Measurements from ENCODE around the gene DPAGT1. TPM values are rescaled to one million over a fixed set of nuclear protein-coding genes. Genes with fewer than 3 reads are reported as not detected.

The DPAGT1 gene
- total and polyA plus RNA-seq, 2 of the 8 experiments (the other 6 are each of a cell fraction or from before 2014, with no cell fraction given): 59.8 to 236 TPM

- H4K91ac ChIP-seq (replicated peaks; ENCODE audit: insufficient read length, low read length): no peak overlapping the region
- no peak overlapping the region for H2BK5ac ChIP-seq (ENCODE audit: low read depth, low read length)
- no peaks in the 10 kb centered on the region for H3K9me3 ChIP-seq (ENCODE audit: insufficient read depth in 2 of 2, low read depth in 1 of 2, low read length in 1 of 2)
- no peak overlapping the region for H2BK120ac ChIP-seq (replicated peaks; ENCODE audit: low read depth, low read length)
- no peaks in the 10 kb centered on the region for H3K27me3 ChIP-seq (replicated peaks in 1 of 4; ENCODE audit: control insufficient read depth in 3 of 4, extremely low read depth in 1 of 4, insufficient read depth in 3 of 4, low read length in 3 of 4)
- no peak overlapping the region for H3K18ac ChIP-seq (ENCODE audit: extremely low read depth, low read length)
- POLR2A ChIA-PET (ENCODE audit: partially characterized antibody): interaction anchor here (1.2 to 1.3 kb wide), 3 partner anchors 10 to 42 kb away, joined by 3 read pairs; partner anchors contain the start of gene HINFP
- no peak overlapping the region for H2BK15ac ChIP-seq (ENCODE audit: low read length)
- no peak overlapping the region for H3K23ac ChIP-seq (ENCODE audit: insufficient read length)
- no peak for FAIRE-seq
- no peak overlapping the region for H4K8ac ChIP-seq (ENCODE audit: extremely low read depth, insufficient read depth, low read length)
- H3K79me1 ChIP-seq (ENCODE audit: low read depth, low read length): no peaks in the 10 kb centered on the region
- H3K23me2 ChIP-seq (ENCODE audit: low read depth, low read length): no peaks in the 10 kb centered on the region
- no peak overlapping the region for H3K4me2 ChIP-seq (ENCODE audit: insufficient read depth in 1 of 2, low read depth in 2 of 2, low read length in 2 of 2)
- H3K4me1 ChIP-seq (replicated peaks in 1 of 4; ENCODE audit: control insufficient read depth in 3 of 4, insufficient read depth in 4 of 4, low read length in 3 of 4): no peaks in the 10 kb centered on the region
- no peak overlapping the region for H3K56ac ChIP-seq (replicated peaks; ENCODE audit: insufficient read length, low read depth, low read length)
- no peak overlapping the region for H3K9ac ChIP-seq (replicated peaks in 1 of 4; ENCODE audit: extremely low read depth in 1 of 4, low read depth in 3 of 4, low read length in 3 of 4)
- no peak overlapping the region for H4K5ac ChIP-seq (ENCODE audit: insufficient read length, low read depth, low read length)
- H3K4me3 ChIP-seq (ENCODE audit: extremely low read depth in 1 of 4, insufficient read depth in 2 of 4, low read depth in 3 of 4, low read length in 4 of 4): no peak overlapping the region
- H3K79me2 ChIP-seq (ENCODE audit: control insufficient read depth in 1 of 2, insufficient read depth in 2 of 2, low read length in 2 of 2): 0 out of 4 replicates have a peak, but pooled peaks cover 0 to 2% of the 10 kb centered on the region in 2 experiments
- 96% methylated on average over 3 of the region's 3 CpGs; no CpG with 5 or more reads in 1 of the 2 experiments for WGBS, 2 experiments (ENCODE audit: extremely low coverage in 1 of 2, insufficient coverage in 1 of 2, insufficient read length in 1 of 2, insufficient replicate concordance in 2 of 2, low coverage in 1 of 2, low lambda C conversion rate in 2 of 2, missing lambda C conversion rate in 1 of 2)
- H3K4ac ChIP-seq (replicated peaks; ENCODE audit: insufficient read length, low read depth, low read length): no peak overlapping the region
- H2AFZ ChIP-seq (ENCODE audit: low read length): no peak overlapping the region
- H4K20me1 ChIP-seq (replicated peaks in 1 of 2; ENCODE audit: control insufficient read depth in 1 of 2, insufficient read depth in 2 of 2, low read length in 2 of 2): peaks cover 0 to 6% of the 10 kb centered on the region in 2 experiments
- H2AK5ac ChIP-seq (ENCODE audit: low read depth, low read length): no peak overlapping the region
- H3K36me3 ChIP-seq (ENCODE audit: control insufficient read depth in 2 of 4, insufficient read depth in 4 of 4, low read length in 3 of 4): peaks cover 23 to 39% (median 34%) of the 10 kb centered on the region in 4 experiments
- DNase-seq (ENCODE audit: low read depth in 1 of 2, low spot score in 2 of 2): no peak
- no peak overlapping the region for H3K14ac ChIP-seq (ENCODE audit: insufficient read length)
- H2BK12ac ChIP-seq (ENCODE audit: low read depth, low read length): no peak overlapping the region
- CTCF ChIA-PET (ENCODE audit: partially characterized antibody): interaction anchor here (1.0 to 5.9 kb wide), 4 partner anchors 14 to 65 kb away, joined by 3 to 33 read pairs (median 8); no protein-coding TSS in a partner anchor
- no peak overlapping the region for H3K27ac ChIP-seq (ENCODE audit: low read depth, low read length)
- no peak overlapping the region for H2BK20ac ChIP-seq (ENCODE audit: low read length)
- TF ChIP-seq EGR1 (IDR thresholded peaks at IDR 0.05; ENCODE audit: borderline replicate concordance, low read depth, low read length): no peak
- TF ChIP-seq HDAC2 (IDR thresholded peaks at IDR 0.05; ENCODE audit: borderline replicate concordance in 1 of 2, low read depth in 2 of 2, low read length in 2 of 2): no peak
- no peak for TF ChIP-seq MAFK (IDR thresholded peaks at IDR 0.05; ENCODE audit: low read depth, low read length)
- no peak for TF ChIP-seq CHD1 (IDR thresholded peaks at IDR 0.05; ENCODE audit: low read depth, low read length)
- TF ChIP-seq BCL11A (IDR thresholded peaks at IDR 0.05; ENCODE audit: low read depth in 2 of 2, low read length in 2 of 2): no peak
- no peak for TF ChIP-seq SP4 (IDR thresholded peaks at IDR 0.05; ENCODE audit: low read length)
- TF ChIP-seq HDAC6 (IDR thresholded peaks at IDR 0.05; ENCODE audit: low read depth, low read length): no peak
- no peak for TF ChIP-seq ATF2 (IDR thresholded peaks at IDR 0.05; ENCODE audit: low read length)
- TF ChIP-seq BRCA1 (IDR thresholded peaks at IDR 0.05; ENCODE audit: low read depth, low read length): no peak
- TF ChIP-seq TEAD4 (IDR thresholded peaks at IDR 0.05; ENCODE audit: low read depth, low read length): no peak
- no peak for TF ChIP-seq SIRT6 (IDR thresholded peaks at IDR 0.05; ENCODE audit: low read length)
- TF ChIP-seq ATF3 (IDR thresholded peaks at IDR 0.05; ENCODE audit: insufficient read depth, low read depth, low read length): no peak
- TF ChIP-seq SRF (IDR thresholded peaks at IDR 0.05; ENCODE audit: low read depth, low read length): no peak
These were observed 29.0 kb upstream of the DPAGT1 start for GRCh38 chr11:119130662-119131061.
